ENCODE data around the gene SPG7. TPM values are rescaled to one million over a fixed set of nuclear protein-coding genes. Genes with fewer than 3 reads are reported as not detected.

The SPG7 gene
- total RNA-seq, 4 donors from 2014 or later: 102 to 178 (median 127) TPM

DNA sequence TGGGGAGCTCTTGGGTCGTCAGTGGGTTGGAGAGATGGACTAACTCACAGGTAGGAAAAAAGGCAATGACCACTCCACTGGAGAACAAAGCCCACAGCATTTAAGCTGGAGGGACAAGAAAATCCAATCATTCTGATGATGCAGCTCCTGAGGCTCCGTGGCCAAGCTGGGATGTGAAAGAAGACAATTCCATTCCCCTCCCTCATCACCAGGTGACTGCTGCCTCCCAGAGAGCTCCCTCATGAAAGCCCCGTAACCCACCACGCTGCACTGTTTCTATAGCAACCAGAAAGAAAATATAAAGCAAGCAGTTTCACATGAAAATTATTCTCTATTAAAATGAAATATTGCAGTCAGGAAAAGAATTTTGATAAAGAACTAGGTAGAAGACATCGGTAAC is 33.1 kb upstream of the SPG7 start:
- TF ChIP-seq CTCF (IDR thresholded peaks at IDR 0.05) (no peak), POLR2A (IDR thresholded peaks at IDR 0.05) (no peak), EP300 (IDR thresholded peaks at IDR 0.05) (no peak)
- H3K27me3 ChIP-seq: no peaks in the 10 kb centered on the region
- no peaks in the 10 kb centered on the region for H3K9me3 ChIP-seq
- H3K4me3 ChIP-seq: no peak overlapping the region
- WGBS, 2 donors: 59 to 67% methylated on average over 5 of the region's 5 CpGs
- no peaks in the 10 kb centered on the region for H3K36me3 ChIP-seq
- no peak for DNase-seq (ENCODE audit: low spot score in 2 of 2)
- no peak overlapping the region for H3K27ac ChIP-seq
- H3K4me1 ChIP-seq: peaks cover 0 to 93% (median 65%) of the 10 kb centered on the region in 4 donors

DNA sequence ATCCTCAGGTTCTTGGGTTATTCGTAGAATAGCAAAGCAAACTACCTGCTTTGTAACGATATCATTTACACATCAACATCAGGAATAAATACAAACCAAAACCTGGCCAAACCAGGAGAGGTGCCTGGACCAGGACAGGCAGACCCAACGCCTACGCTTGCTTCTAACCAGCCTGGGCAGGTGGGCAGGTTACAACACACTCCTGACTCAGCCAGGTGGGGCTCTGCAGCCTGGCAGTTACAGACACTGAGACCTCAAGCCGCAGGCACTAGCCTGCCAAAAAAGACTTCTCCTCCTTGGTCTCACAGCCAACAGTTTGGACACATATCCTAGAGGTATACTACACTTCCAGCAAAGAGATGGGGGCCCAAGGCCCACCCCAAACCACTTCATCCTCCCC is 31.8 kb upstream of the SPG7 start:
- H3K4me1 ChIP-seq: peaks cover 0 to 93% (median 61%) of the 10 kb centered on the region in 4 donors
- 93 to 94% methylated on average over 5 of the region's 5 CpGs for WGBS, 2 donors

GRCh38 chr16:89476811-89477261 is 31.4 kb upstream of the SPG7 start:
- Histone ChIP-seq H3K27ac (no peak overlapping the region), H3K27me3 (no peaks in the 10 kb centered on the region), H3K36me3 (no peaks in the 10 kb centered on the region), H3K4me3 (no peak overlapping the region), H3K9me3 (no peaks in the 10 kb centered on the region), H3K4me1 (peaks cover 0 to 96% (median 61%) of the 10 kb centered on the region in 4 donors)
- no peak for TF ChIP-seq CTCF (IDR thresholded peaks at IDR 0.05)
- no peak for DNase-seq (ENCODE audit: low spot score in 2 of 2)
- 72 to 76% methylated on average over 10 of the region's 10 CpGs for WGBS, 2 donors

More for the DNA sequence above, 31.8 kb upstream of the SPG7 start:
- Histone ChIP-seq H3K36me3 (no peaks in the 10 kb centered on the region), H3K27me3 (no peaks in the 10 kb centered on the region), H3K27ac (no peak overlapping the region), H3K9me3 (no peaks in the 10 kb centered on the region), H3K4me3 (no peak overlapping the region)
- DNase-seq (ENCODE audit: low spot score in 2 of 2): no peak
- TF ChIP-seq EP300 (IDR thresholded peaks at IDR 0.05): no peak
- TF ChIP-seq CTCF (IDR thresholded peaks at IDR 0.05): no peak
- TF ChIP-seq POLR2A (IDR thresholded peaks at IDR 0.05): no peak

DNA sequence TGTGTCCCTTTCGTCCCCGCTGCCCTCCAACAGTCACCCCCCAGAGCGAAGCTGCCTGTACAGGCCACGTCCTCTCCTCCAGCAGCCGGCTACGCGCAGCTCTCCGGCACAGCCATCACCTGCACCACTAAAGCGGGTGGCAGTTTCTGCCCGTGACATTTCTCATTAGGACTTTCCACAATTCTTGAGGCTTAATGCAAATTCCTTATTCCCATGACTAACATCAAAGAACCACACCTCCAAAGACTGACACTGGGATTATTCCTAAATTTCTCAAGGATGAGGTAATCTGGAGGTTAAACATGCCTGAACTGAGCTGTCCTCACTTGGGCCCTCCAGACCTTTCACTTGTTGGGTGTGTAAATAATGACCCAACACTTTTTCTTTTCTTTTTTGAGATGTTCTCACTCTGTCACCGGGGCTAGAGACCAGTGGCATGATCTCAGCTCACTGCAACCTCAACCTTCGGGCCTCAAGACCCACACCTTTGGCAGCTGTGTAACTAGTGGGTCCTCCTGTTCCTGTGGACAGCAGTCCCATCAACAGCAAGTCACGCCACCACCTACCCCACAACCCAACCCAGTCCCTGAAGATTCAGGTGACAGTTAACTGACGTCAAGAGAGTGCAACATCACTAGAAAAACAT is 29.5 kb upstream of the SPG7 start:
- Histone ChIP-seq H3K27ac (no peak overlapping the region), H3K9me3 (no peaks in the 10 kb centered on the region), H3K4me3 (no peak overlapping the region), H3K4me1 (peaks cover 0 to 96% (median 63%) of the 10 kb centered on the region in 4 donors), H3K27me3 (no peaks in the 10 kb centered on the region), H3K36me3 (no peaks in the 10 kb centered on the region)
- no peak for DNase-seq (ENCODE audit: low spot score in 2 of 2)
- TF ChIP-seq POLR2A (IDR thresholded peaks at IDR 0.05) (no peak), CTCF (IDR thresholded peaks at IDR 0.05) (no peak), EP300 (IDR thresholded peaks at IDR 0.05) (no peak)
- WGBS, 2 donors: 72 to 74% methylated on average over 14 of the region's 14 CpGs

- no peak for DNase-seq (ENCODE audit: low spot score in 2 of 2)
Measured at GRCh38 chr16:89481356-89481955, 26.7 kb upstream of the SPG7 start.

More at GRCh38 chr16:89481356-89481955, 26.7 kb upstream of the SPG7 start:
- no peak for TF ChIP-seq EP300 (IDR thresholded peaks at IDR 0.05)
- no peak for TF ChIP-seq CTCF (IDR thresholded peaks at IDR 0.05)
- TF ChIP-seq POLR2A (IDR thresholded peaks at IDR 0.05): no peak
- Histone ChIP-seq H3K27ac (no peak overlapping the region), H3K36me3 (no peaks in the 10 kb centered on the region), H3K27me3 (no peaks in the 10 kb centered on the region), H3K4me3 (no peak overlapping the region), H3K4me1 (peaks cover 0 to 98% (median 74%) of the 10 kb centered on the region in 4 donors), H3K9me3 (no peaks in the 10 kb centered on the region)
- 89 to 90% methylated on average over 13 of the region's 13 CpGs for WGBS, 2 donors
